ENCODE results near the gene TRIO.

DNA sequence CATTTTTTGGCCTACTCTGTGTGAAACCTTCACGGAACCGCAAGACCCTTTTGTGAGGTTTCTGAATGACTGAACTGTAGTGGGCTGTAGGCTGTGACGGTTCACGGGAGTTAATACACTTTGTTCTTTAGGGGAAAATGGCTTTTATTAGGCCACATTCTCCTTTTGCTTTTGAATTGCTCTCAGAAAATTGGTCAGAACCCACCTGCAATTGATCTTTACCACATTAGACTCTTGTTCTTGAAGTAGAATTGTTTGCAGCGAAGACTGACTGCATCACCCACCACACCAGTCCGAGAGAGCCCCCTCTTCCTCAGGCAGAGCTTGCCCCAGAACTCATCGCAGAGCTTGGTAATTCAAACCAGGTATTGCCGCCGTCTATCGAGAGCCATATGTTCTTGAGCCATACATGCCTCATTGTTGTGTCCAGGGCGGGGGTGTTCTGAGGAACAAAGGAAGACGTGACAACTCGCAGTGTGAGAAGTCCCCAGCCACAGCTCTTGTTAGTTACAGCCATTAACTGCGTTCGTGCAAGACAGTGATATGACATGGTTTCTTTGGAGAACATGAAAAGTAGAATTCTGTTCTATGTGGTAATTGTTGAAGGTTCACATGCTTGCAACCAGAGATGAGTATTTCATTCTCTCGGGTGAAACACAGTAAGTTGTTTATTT is 272.0 kb downstream of the TRIO start:
- TF ChIP-seq, protein P1, sequence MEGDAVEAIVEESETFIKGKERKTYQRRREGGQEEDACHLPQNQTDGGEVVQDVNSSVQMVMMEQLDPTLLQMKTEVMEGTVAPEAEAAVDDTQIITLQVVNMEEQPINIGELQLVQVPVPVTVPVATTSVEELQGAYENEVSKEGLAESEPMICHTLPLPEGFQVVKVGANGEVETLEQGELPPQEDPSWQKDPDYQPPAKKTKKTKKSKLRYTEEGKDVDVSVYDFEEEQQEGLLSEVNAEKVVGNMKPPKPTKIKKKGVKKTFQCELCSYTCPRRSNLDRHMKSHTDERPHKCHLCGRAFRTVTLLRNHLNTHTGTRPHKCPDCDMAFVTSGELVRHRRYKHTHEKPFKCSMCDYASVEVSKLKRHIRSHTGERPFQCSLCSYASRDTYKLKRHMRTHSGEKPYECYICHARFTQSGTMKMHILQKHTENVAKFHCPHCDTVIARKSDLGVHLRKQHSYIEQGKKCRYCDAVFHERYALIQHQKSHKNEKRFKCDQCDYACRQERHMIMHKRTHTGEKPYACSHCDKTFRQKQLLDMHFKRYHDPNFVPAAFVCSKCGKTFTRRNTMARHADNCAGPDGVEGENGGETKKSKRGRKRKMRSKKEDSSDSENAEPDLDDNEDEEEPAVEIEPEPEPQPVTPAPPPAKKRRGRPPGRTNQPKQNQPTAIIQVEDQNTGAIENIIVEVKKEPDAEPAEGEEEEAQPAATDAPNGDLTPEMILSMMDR (IDR thresholded peaks at IDR 0.05): no peak
- TF ChIP-seq POLR2A (IDR thresholded peaks at IDR 0.05): no peak
